K562 (cell line): ENCODE results near the gene MXI1. TPM values are rescaled to one million over a fixed set of nuclear protein-coding genes. Genes with fewer than 3 reads are reported as not detected.

Source experiments
- ATAC-seq: fragments of 200-7000 bp; cut with Tn5 transposase; 3 replicates; pipeline ENCODE4 v1.9.1; 2020; ENCODE audit warnings: moderate library complexity
- BruUV-seq: library from RNA; stranded (reverse); fragments of 400-500 nt; replicated peaks from 2 replicates; lab custom pipeline; 2021; lab: Mats Ljungman, UMichigan
- CTCF ChIA-PET: fragments of 300-600 bp; formaldehyde crosslinking; extraction: SDS; loops from one replicate; lab custom pipeline; 2021; ENCODE audit warnings: low intra/inter-chr PET ratio; lab: Yijun Ruan, JAX
- POLR2A ChIA-PET: fragments of 300-600, 350-650 bp; sonication (Branson Sonifier 250); formaldehyde crosslinking; extraction: SDS; loops from one replicate; lab custom pipeline; 2021; ENCODE audit warnings: antibody characterized with exemption, inconsistent platforms; lab: Yijun Ruan, JAX
- DNase-seq, 4 experiments: peaks; one replicate each; pipeline versions ENCODE4 v3.0.0 to v3.0.0-alpha.2; 2011 to 2018; ENCODE audit warnings: low spot score in 3 of 4, mixed read lengths in 3 of 4; ENCODE audit errors: extremely low read depth in 1 of 4
- FAIRE-seq: peaks from 2 replicates; lab custom pipeline; 2011; peaks lifted over from hg19 to GRCh38; lab: Jason Lieb, UNC
- H2AFZ ChIP-seq: 2 replicates; pipeline ENCODE4 v1.6.0; 2011; ENCODE audit warnings: low read depth, low read length, control low read depth, inconsistent platforms
- H3K27ac ChIP-seq: fragments of 200-600 bp; 3 replicates; pipeline ENCODE4 v1.8.0; 2011; ENCODE audit warnings: low read depth, mild to moderate bottlenecking, control low read depth, inconsistent platforms, low read length, moderate library complexity, mixed read lengths; ENCODE audit errors: extremely low read depth
- H3K27me3 ChIP-seq, 2 experiments: fragments of 300-600 bp in 1 of 2; 2 replicates in 1 of 2; 3 replicates in 1 of 2; pipeline versions ENCODE4 v1.6.0 to v1.8.0; 2011; ENCODE audit warnings: inconsistent platforms in 2 of 2, low read length in 2 of 2, mild to moderate bottlenecking in 1 of 2, mixed read lengths in 1 of 2, moderate library complexity in 1 of 2; ENCODE audit not compliant: control insufficient read depth in 2 of 2, insufficient read depth in 2 of 2
- H3K36me3 ChIP-seq: fragments of 300-600 bp; 3 replicates; pipeline ENCODE4 v1.8.0; 2011; ENCODE audit warnings: mild to moderate bottlenecking, low read length, inconsistent platforms; ENCODE audit not compliant: control insufficient read depth, insufficient read depth
- H3K4me1 ChIP-seq, 2 experiments: fragments of 200-600 bp in 1 of 2; replicated peaks in 1 of 2; 2 replicates in 1 of 2; 3 replicates in 1 of 2; pipeline versions ENCODE4 v1.5.1 to v1.8.0; 2011; ENCODE audit warnings: inconsistent platforms in 2 of 2, low read length in 2 of 2, mild to moderate bottlenecking in 1 of 2, mixed read lengths in 1 of 2, moderate library complexity in 1 of 2; ENCODE audit not compliant: control insufficient read depth in 2 of 2, insufficient read depth in 2 of 2
- H3K4me2 ChIP-seq: 2 replicates; pipeline ENCODE4 v1.6.1; 2011; ENCODE audit warnings: low read length, control low read depth, inconsistent platforms, mixed read lengths; ENCODE audit not compliant: insufficient read depth
- H3K4me3 ChIP-seq: fragments of 200-600 bp; sonication (generic), shearing (Covaris generic); 2 replicates; pipeline ENCODE4 v1.5.1; 2016; ENCODE audit warnings: control low read depth, inconsistent platforms
- H3K79me2 ChIP-seq: fragments of 200-600 bp; 3 replicates; pipeline ENCODE4 v1.8.0; 2011; ENCODE audit warnings: low read length, inconsistent platforms; ENCODE audit not compliant: control insufficient read depth, insufficient read depth
- H3K9ac ChIP-seq, 2 experiments: 2 replicates each; pipeline versions ENCODE4 v1.6.0 to v1.6.1; 2011; ENCODE audit warnings: low read depth in 2 of 2, low read length in 2 of 2, control low read depth in 1 of 2, inconsistent platforms in 1 of 2, mild to moderate bottlenecking in 1 of 2, mixed read lengths in 1 of 2; ENCODE audit not compliant: insufficient read depth in 1 of 2
- H3K9me1 ChIP-seq: one replicate; pipeline ENCODE4 v1.6.0; 2011; ENCODE audit warnings: inconsistent platforms, mild to moderate bottlenecking, low read length, moderate library complexity; ENCODE audit not compliant: control insufficient read depth, insufficient read depth
- H3K9me3 ChIP-seq: replicated peaks from 2 replicates; pipeline ENCODE4 v1.5.1; 2011; ENCODE audit warnings: low read depth, low read length, inconsistent platforms; ENCODE audit not compliant: control insufficient read depth, insufficient read depth
- H4K20me1 ChIP-seq: replicated peaks from 2 replicates; pipeline ENCODE4 v1.6.1; 2011; ENCODE audit warnings: low read length, inconsistent platforms, mixed read lengths; ENCODE audit not compliant: control insufficient read depth, insufficient read depth
- ARID1B ChIP-seq: fragments of 450-650 bp; IDR thresholded peaks from 2 replicates; pipeline ENCODE4 v1.6.1; 2016; ENCODE audit warnings: antibody characterized with exemption, mild to moderate bottlenecking, inconsistent platforms
- ATF7 ChIP-seq: fragments of 450-650 bp; IDR thresholded peaks from 2 replicates; pipeline ENCODE4 v1.7.1; 2014; ENCODE audit warnings: mild to moderate bottlenecking, moderate library complexity
- CBFA2T2 ChIP-seq: fragments of 450-650 bp; conservative IDR thresholded peaks from 2 replicates; pipeline ENCODE4 v1.6.1; 2017; ENCODE audit warnings: mild to moderate bottlenecking
- CC2D1A ChIP-seq: fragments of 450-650 bp; IDR thresholded peaks from 2 replicates; pipeline ENCODE4 v1.6.1; 2017; ENCODE audit warnings: mild to moderate bottlenecking
- CCNT2 ChIP-seq: IDR thresholded peaks from 2 replicates; pipeline ENCODE4 v1.6.1; 2011; ENCODE audit warnings: borderline replicate concordance, low read depth, mild to moderate bottlenecking, moderate library complexity, mixed read lengths, low read length; ENCODE audit not compliant: insufficient read length; ENCODE audit errors: extremely low read depth
- DPF2 ChIP-seq: fragments of 450-650 bp; IDR thresholded peaks from 2 replicates; pipeline ENCODE4 v1.6.1; 2016
- FOXM1 ChIP-seq, 2 experiments: fragments of 450-650 bp in 1 of 2; sonication (generic) in 1 of 2; formaldehyde crosslinking in 1 of 2; IDR thresholded peaks; 2 replicates each; pipeline versions ENCODE4 v1.6.1 to v1.9.0; 2017 to 2022; ENCODE audit warnings: low read depth in 2 of 2, mild to moderate bottlenecking in 2 of 2, missing genetic modification reagents in 1 of 2, moderate library complexity in 1 of 2
- HLTF ChIP-seq: fragments of 450-650 bp; IDR thresholded peaks from 2 replicates; pipeline ENCODE4 v1.6.1; 2016
- KLF16 ChIP-seq: IDR thresholded peaks from 2 replicates; pipeline ENCODE4 v1.6.1; 2016; ENCODE audit warnings: antibody characterized with exemption
- MTA2 ChIP-seq: fragments of 450-650 bp; IDR thresholded peaks from 2 replicates; pipeline ENCODE4 v1.6.1; 2016; ENCODE audit warnings: low read depth
- NFYB ChIP-seq: IDR thresholded peaks from 2 replicates; pipeline ENCODE4 v1.6.1; 2011; ENCODE audit warnings: mild to moderate bottlenecking, moderate library complexity; ENCODE audit not compliant: insufficient read length; ENCODE audit errors: extremely low read depth
- PHF21A ChIP-seq: fragments of 450-650 bp; IDR thresholded peaks from 2 replicates; pipeline ENCODE4 v1.6.1; 2017; ENCODE audit warnings: low read depth, borderline replicate concordance
- POLR2AphosphoS5 ChIP-seq: IDR thresholded peaks from 2 replicates; pipeline ENCODE4 v1.6.1; 2011; ENCODE audit warnings: mild to moderate bottlenecking, low read depth, low read length, moderate library complexity; ENCODE audit not compliant: control insufficient read depth, insufficient read depth
- TARDBP ChIP-seq: fragments of 450-650 bp; IDR thresholded peaks from 2 replicates; pipeline ENCODE4 v1.6.1; 2016
- TRIM24 ChIP-seq, 2 experiments: fragments of 450-650 bp; IDR thresholded peaks; 2 replicates each; pipeline ENCODE4 v1.6.1; 2016
- ZBTB11 ChIP-seq, 3 experiments: fragments of 200-800 bp in 1 of 3; fragments of 250-450 bp in 1 of 3; fragments of 450-650 bp in 1 of 3; sonication (Bioruptor Pico) in 1 of 3; sonication (Bioruptor generic) in 1 of 3; formaldehyde crosslinking in 1 of 3; IDR thresholded peaks; 2 replicates each; pipeline versions ENCODE4 v1.6.1 to v1.8.0; 2016 to 2022; ENCODE audit warnings: mild to moderate bottlenecking in 2 of 3, missing genetic modification characterization in 2 of 3, missing compliant biosample characterization in 1 of 3, moderate library complexity in 1 of 3
- ZC3H4 ChIP-seq: sonication (generic); formaldehyde crosslinking; IDR thresholded peaks from 2 replicates; pipeline ENCODE4 v1.9.0; 2021; ENCODE audit warnings: missing genetic modification reagents, borderline replicate concordance
- WGBS: fragments of 100-300 bp; shearing (Covaris generic); methylation state at CpG from one replicate; pipeline ENCODE4 v1.1.6; 2016; ENCODE audit warnings: low coverage, mixed read lengths; ENCODE audit not compliant: insufficient coverage; ENCODE audit errors: missing lambda C conversion rate; 5-methylcytosine and 5-hydroxymethylcytosine counted together
- in situ Hi-C: fragments of 300-500 bp; cut with MboI; formaldehyde crosslinking; loops from 4 replicates; pipeline ENCODE4 v1.15.0; 2018; ENCODE audit warnings: inconsistent platforms, mixed read lengths
- intact Hi-C: fragments of 100-400 bp; cut with micrococcal nuclease; formaldehyde crosslinking; loops from 2 replicates; pipeline ENCODE4 v1.14.2; 2022
- polyA plus RNA-seq, 8 experiments: library from polyadenylated mRNA; depleted of rRNA in 4 of 8; stranded (reverse) in 5 of 8; unstranded in 3 of 8; fragments of >200 nt; fragmentation: Nextera tagmentation in 2 of 8; fragmentation: Illumina TruSeq in 1 of 8; extraction: Ambion mirVana in 2 of 8; extraction: Trizol in 1 of 8; gene quantifications; 2 replicates each; pipeline versions ENCODE4 v1.2.1 to v1.2.3, GENCODE V29; 2011 to 2014; ENCODE audit warnings: inconsistent platforms in 1 of 8, missing spikeins in 1 of 8
- total RNA-seq, 7 experiments: library from RNA; depleted of rRNA in 6 of 7; stranded (reverse); fragments of >200 nt in 6 of 7; fragmentation: Illumina TruSeq in 2 of 7; extraction: Trizol in 2 of 7; gene quantifications; 2 replicates each; pipeline versions ENCODE4 v1.2.1 to v1.2.3, GENCODE V29; 2011 to 2021; ENCODE audit warnings: low replicate concordance in 1 of 7
- TF ChIP-seq, protein P1 (sequence below): fragments of 450-650 bp; IDR thresholded peaks from 2 replicates; pipeline ENCODE4 v1.6.1; 2017; ENCODE audit warnings: mild to moderate bottlenecking, moderate library complexity

Gene MXI1
- total and polyA plus RNA-seq, 9 of the 15 experiments (the other 6 are each of a cell fraction or from before 2014, with no cell fraction given) = 9.1 to 23.7 (median 14.8) TPM

GRCh38 chr10:110254467-110254866, 47.1 kb downstream of the MXI1 start (continued):
- TF ChIP-seq ZBTB11 (CRISPR knock-in tag; IDR thresholded peaks at IDR 0.05) = no peak
- TF ChIP-seq, all 486 proteins: peak for 0

GRCh38 chr10:110258542-110258941, 51.1 kb downstream of the MXI1 start:
- ATAC-seq = peak; percentile 81
- no peaks in the 10 kb centered on the region for H4K20me1 ChIP-seq
- H3K9ac ChIP-seq = peak overlapping the region in 1 of 2 experiments; percentile 30; a peak in 1 of 4 replicates
- no peaks in the 10 kb centered on the region; the same call in 1 of the 2 replicates for H3K9me3 ChIP-seq
- WGBS = 7% methylated on average over 1 of the region's 1 CpG
- H3K27ac ChIP-seq = peak overlapping the region; percentile 70
- no peak overlapping the region for H3K4me3 ChIP-seq
- H3K4me1 ChIP-seq = peaks cover 5 to 12% of the 10 kb centered on the region in 2 experiments; a peak in 3 of 5 replicates
- BruUV-seq = no TSS peak
- no peaks in the 10 kb centered on the region for H3K27me3 ChIP-seq
- no peak overlapping the region for H2AFZ ChIP-seq
- intact Hi-C loops = no loop called here
- DNase-seq = peak in 2 of 4 experiments; percentile 7 to 35
- peaks cover 11% of the 10 kb centered on the region; the same call in 2 of the 3 replicates for H3K79me2 ChIP-seq
- H3K9me1 ChIP-seq = no peaks in the 10 kb centered on the region
- peaks cover 8% of the 10 kb centered on the region for H3K36me3 ChIP-seq
- ChIA-PET CTCF (no interaction called here), POLR2A (interaction anchor here (0.9 kb wide), 1 partner anchor 9 kb away, joined by 3 read pairs; no protein-coding TSS in a partner anchor)
- peak; percentile 57 for FAIRE-seq
- in situ Hi-C loops = no loop called here
- no peak overlapping the region; the same call in 1 of the 2 replicates for H3K4me2 ChIP-seq
- peak; percentile 82 for TF ChIP-seq CBFA2T2
- TF ChIP-seq TRIM24 (IDR thresholded peaks at IDR 0.05) = peak; percentile 65 to 71; a peak in 3 of 4 replicates
- TF ChIP-seq NFYB = no peak
- TF ChIP-seq ATF7 = 0 out of 2 replicates have a peak, but pooled peaks have one; percentile 39
- TF ChIP-seq CC2D1A = peak; percentile 28; the same call in 1 of the 2 replicates
- TF ChIP-seq TARDBP = no peak
- TF ChIP-seq ARID1B = peak; percentile 88
- TF ChIP-seq DPF2 = peak; percentile 71; the same call in 1 of the 2 replicates
- peak; percentile 50; the same call in 1 of the 2 replicates for TF ChIP-seq POLR2AphosphoS5
- TF ChIP-seq HLTF = no peak
- TF ChIP-seq, protein P1, sequence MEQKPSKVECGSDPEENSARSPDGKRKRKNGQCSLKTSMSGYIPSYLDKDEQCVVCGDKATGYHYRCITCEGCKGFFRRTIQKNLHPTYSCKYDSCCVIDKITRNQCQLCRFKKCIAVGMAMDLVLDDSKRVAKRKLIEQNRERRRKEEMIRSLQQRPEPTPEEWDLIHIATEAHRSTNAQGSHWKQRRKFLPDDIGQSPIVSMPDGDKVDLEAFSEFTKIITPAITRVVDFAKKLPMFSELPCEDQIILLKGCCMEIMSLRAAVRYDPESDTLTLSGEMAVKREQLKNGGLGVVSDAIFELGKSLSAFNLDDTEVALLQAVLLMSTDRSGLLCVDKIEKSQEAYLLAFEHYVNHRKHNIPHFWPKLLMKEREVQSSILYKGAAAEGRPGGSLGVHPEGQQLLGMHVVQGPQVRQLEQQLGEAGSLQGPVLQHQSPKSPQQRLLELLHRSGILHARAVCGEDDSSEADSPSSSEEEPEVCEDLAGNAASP = no peak
- peak; percentile 62; the same call in 1 of the 2 replicates for TF ChIP-seq KLF16
- TF ChIP-seq ZC3H4 (CRISPR knock-in tag) = no peak
- TF ChIP-seq FOXM1 (IDR thresholded peaks at IDR 0.05; ENCODE audit: low read depth) = no peak; the same call in 1 of the 2 replicates
- TF ChIP-seq FOXM1 (CRISPR knock-in tag; IDR thresholded peaks at IDR 0.05; ENCODE audit: low read depth) = no peak
- peak; percentile 39 for TF ChIP-seq MTA2
- TF ChIP-seq PHF21A = no peak
- TF ChIP-seq CCNT2 = peak; percentile 21
